Activated naive CD4-positive, alpha-beta T cell (primary cell): ENCODE results near the gene ADAM30.
"Not testable (repeated sequence)": the region's sequence is repeated elsewhere in the genome, so short reads cannot be mapped to it uniquely, and the experiment has no call there.

Experiments
- DNase-seq, 4 experiments: peaks; one replicate each; lab custom pipeline; 2025; lab: John Stamatoyannopoulos, UW

ADAM30 gene

GRCh38 chr1:119873135-119874015 is 22.9 kb downstream of the ADAM30 start:
- DNase-seq = no peak

- no peak for DNase-seq
Observed at GRCh38 chr1:119871881-119872280, 24.4 kb downstream of the ADAM30 start.

- peak; percentile 8 to 47 (median 40) for DNase-seq
Observed at GRCh38 chr1:119870917-119871596, 25.3 kb downstream of the ADAM30 start.

GRCh38 chr1:119869995-119870394 is 26.3 kb downstream of the ADAM30 start:
- no peak for DNase-seq

GRCh38 chr1:119868176-119868575 is 28.1 kb downstream of the ADAM30 start:
- no peak for DNase-seq

GRCh38 chr1:119866451-119866850 is 29.9 kb downstream of the ADAM30 start:
- DNase-seq = no peak

DNA sequence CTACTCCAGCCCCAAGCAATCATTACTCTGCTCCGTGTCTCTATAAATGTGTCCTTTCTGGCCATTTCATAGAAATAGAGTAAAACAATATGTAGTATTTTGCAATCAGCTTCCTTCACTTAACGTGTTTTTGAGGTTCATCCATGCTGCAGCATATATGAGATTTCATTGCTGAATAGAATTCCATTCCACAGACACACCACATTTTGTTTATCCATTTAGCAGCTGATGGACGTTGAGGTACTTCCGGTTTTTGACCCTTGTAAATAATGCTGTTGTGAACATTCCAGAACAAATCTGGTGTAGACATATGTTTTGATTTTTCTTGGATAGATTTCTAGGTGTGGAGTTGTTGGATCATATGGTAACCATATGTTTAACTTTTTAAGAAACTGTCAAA is 30.7 kb downstream of the ADAM30 start:
- DNase-seq = no peak

GRCh38 chr1:119862276-119862675 is 34.0 kb downstream of the ADAM30 start:
- DNase-seq = no peak

DNA sequence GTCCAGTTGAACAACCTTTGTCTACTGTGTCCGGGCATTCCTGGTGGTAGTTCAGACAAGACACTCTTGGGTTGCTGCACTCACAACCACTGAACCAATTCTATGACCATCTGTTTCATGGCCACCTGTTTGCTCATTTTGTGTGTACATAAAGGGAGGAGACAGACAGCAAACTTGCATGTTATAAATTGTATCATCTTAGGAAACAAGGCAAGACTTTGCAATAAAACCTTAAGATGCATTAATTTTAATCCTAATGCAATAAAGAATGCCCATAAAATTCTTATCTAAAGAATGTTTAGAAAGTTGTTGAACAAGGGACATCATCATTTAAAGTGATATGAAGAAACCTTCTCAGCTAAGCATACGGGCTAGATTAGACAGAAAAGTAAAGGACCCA is 34.8 kb downstream of the ADAM30 start:
- DNase-seq = no peak

DNA sequence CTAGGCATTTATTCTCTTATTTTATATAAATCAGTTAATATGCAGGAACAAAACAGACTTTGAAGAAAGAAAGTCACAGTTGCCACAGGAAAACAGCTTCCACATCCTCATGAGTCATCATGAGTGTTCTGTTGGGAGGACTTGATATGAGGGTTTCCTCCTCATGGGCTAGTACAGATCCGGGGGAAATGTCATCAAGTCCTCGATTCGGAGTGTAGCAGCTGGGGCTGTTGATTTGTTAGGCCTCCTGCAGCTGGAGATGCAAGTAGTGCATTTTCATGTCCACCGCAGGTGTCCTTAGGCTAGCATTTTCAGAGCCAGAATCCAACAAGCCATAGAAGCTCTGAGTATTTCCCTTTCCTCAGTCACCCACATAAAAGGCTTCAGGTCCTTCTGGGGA is 36.7 kb downstream of the ADAM30 start:
- no peak for DNase-seq

- DNase-seq = not testable (repeated sequence)
Observed at GRCh38 chr1:119858556-119859214, 37.6 kb downstream of the ADAM30 start.

DNA sequence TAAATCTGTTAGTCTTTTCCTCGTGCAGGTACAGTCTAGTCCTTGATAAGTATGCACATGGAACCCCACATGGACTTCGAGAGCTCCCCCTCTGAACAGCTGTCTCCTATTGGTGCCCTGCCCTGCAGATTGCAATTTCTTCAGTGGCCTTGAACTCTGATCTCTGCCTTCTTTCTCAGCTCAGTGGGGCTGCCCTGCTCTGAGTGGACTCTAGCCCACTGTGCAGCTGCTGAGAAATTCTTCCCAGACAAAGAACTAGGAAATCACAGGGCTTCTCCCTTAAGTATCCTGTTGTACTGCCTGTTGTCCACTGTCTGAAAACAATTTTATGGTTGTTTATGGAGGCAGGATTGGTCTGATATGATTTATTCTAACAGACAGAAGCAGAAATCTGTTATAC is 38.2 kb downstream of the ADAM30 start:
- DNase-seq = no peak

- no peak for DNase-seq
Observed at GRCh38 chr1:119853155-119853554, 43.2 kb downstream of the ADAM30 start.

- DNase-seq = not testable (repeated sequence)
Observed at GRCh38 chr1:119844206-119844605, 52.1 kb downstream of the ADAM30 start.
